HepG2 (cell line): ENCODE results near the gene ASTN2. TPM values are rescaled to one million over a fixed set of nuclear protein-coding genes. Genes with fewer than 3 reads are reported as not detected.

Source experiments
- ATAC-seq: fragments of 200-7000 bp; cut with Tn5 transposase; 3 replicates; pipeline ENCODE4 v1.9.1; 2020; ENCODE audit warnings: mild to moderate bottlenecking, moderate library complexity
- BruUV-seq: library from RNA; stranded (reverse); fragments of 400-500 nt; replicated peaks from 2 replicates; lab custom pipeline; 2021; lab: Mats Ljungman, UMichigan
- CTCF ChIA-PET: fragments of 300-600 bp; formaldehyde crosslinking; extraction: SDS; loops from one replicate; lab custom pipeline; 2021; ENCODE audit warnings: low total read pairs, inconsistent platforms, low intra/inter-chr PET ratio; lab: Yijun Ruan, JAX
- POLR2A ChIA-PET: fragments of 350-600 bp; sonication (Branson Sonifier 250); formaldehyde crosslinking; loops from one replicate; lab custom pipeline; 2020; ENCODE audit warnings: antibody characterized with exemption, inconsistent platforms; lab: Yijun Ruan, JAX
- DNase-seq: peaks from one replicate; pipeline ENCODE4 v3.0.0-alpha.2; 2015; ENCODE audit warnings: low spot score
- FAIRE-seq: peaks from 3 replicates; lab custom pipeline; 2011; peaks lifted over from hg19 to GRCh38; lab: Jason Lieb, UNC
- H2AFZ ChIP-seq: one replicate; pipeline ENCODE4 v1.6.1; 2011; ENCODE audit warnings: low read length, inconsistent platforms
- H3K27ac ChIP-seq: fragments of 300-600 bp; 3 replicates; pipeline ENCODE4 v1.8.0; 2011; ENCODE audit warnings: mixed run types, mild to moderate bottlenecking, mixed read lengths, low read length, inconsistent platforms; ENCODE audit not compliant: insufficient read depth; ENCODE audit errors: extremely low read length
- H3K27me3 ChIP-seq, 2 experiments: fragments of 200-600 bp in 1 of 2; 2 replicates in 1 of 2; 3 replicates in 1 of 2; pipeline versions ENCODE4 v1.6.0 to v1.8.0; 2011; ENCODE audit warnings: low read length in 2 of 2, mild to moderate bottlenecking in 2 of 2, moderate library complexity in 2 of 2, inconsistent platforms in 1 of 2; ENCODE audit not compliant: insufficient read depth in 2 of 2, control insufficient read depth in 1 of 2
- H3K36me3 ChIP-seq, 2 experiments: fragments of 200-600 bp in 1 of 2; replicated peaks in 1 of 2; 2 replicates in 1 of 2; 3 replicates in 1 of 2; pipeline versions ENCODE4 v1.5.1 to v1.8.0; 2011; ENCODE audit warnings: low read length in 2 of 2, inconsistent platforms in 1 of 2; ENCODE audit not compliant: insufficient read depth in 2 of 2, control insufficient read depth in 1 of 2
- H3K4me1 ChIP-seq: 2 replicates; pipeline ENCODE4 v1.5.1; 2012; ENCODE audit warnings: low read length, inconsistent platforms; ENCODE audit not compliant: insufficient read depth
- H3K4me2 ChIP-seq: 2 replicates; pipeline ENCODE4 v1.6.0; 2011; ENCODE audit warnings: low read depth, low read length, inconsistent platforms
- H3K4me3 ChIP-seq, 3 experiments: fragments of 200-600 bp in 1 of 3; sonication (generic), shearing (Covaris generic) in 1 of 3; replicated peaks in 1 of 3; 2 replicates each; pipeline ENCODE4 v1.5.1; 2011 to 2016; ENCODE audit warnings: low read length in 3 of 3, inconsistent platforms in 2 of 3, low read depth in 2 of 3, mild to moderate bottlenecking in 2 of 3, control low read depth in 1 of 3, mixed read lengths in 1 of 3; ENCODE audit not compliant: insufficient read depth in 1 of 3
- H3K79me2 ChIP-seq: one replicate; pipeline ENCODE4 v1.6.1; 2011; ENCODE audit warnings: low read length, inconsistent platforms; ENCODE audit not compliant: insufficient read depth
- H3K9ac ChIP-seq: 2 replicates; pipeline ENCODE4 v1.6.0; 2011; ENCODE audit warnings: mild to moderate bottlenecking, low read depth, low read length, inconsistent platforms; ENCODE audit not compliant: insufficient read depth
- H3K9me3 ChIP-seq: 2 replicates; pipeline ENCODE4 v1.5.1; 2012; ENCODE audit warnings: mild to moderate bottlenecking, low read length
- H4K20me1 ChIP-seq: 2 replicates; pipeline ENCODE4 v1.6.0; 2011; ENCODE audit warnings: inconsistent platforms, mild to moderate bottlenecking, low read length, moderate library complexity; ENCODE audit not compliant: insufficient read depth
- ATRX ChIP-seq: sonication (generic); formaldehyde crosslinking; IDR thresholded peaks from 2 replicates; pipeline ENCODE4 v1.4.0; 2020; ENCODE audit warnings: missing genetic modification reagents, borderline replicate concordance
- GABPA ChIP-seq, 2 experiments: IDR thresholded peaks; 2 replicates each; pipeline ENCODE4 v1.6.1; 2011 to 2016; ENCODE audit warnings: low read depth in 2 of 2, low read length in 1 of 2, missing biosample characterization in 1 of 2, missing genetic modification characterization in 1 of 2
- IRX3 ChIP-seq: sonication (generic); formaldehyde crosslinking; IDR thresholded peaks from 2 replicates; pipeline ENCODE4 v1.8.1; 2023; ENCODE audit warnings: mild to moderate bottlenecking, low read depth, missing genetic modification reagents, borderline replicate concordance
- SRY ChIP-seq: sonication (generic); formaldehyde crosslinking; IDR thresholded peaks from 2 replicates; pipeline ENCODE4 v1.8.0; 2022; ENCODE audit warnings: mild to moderate bottlenecking, missing genetic modification reagents
- ZNF543 ChIP-seq: sonication (generic); formaldehyde crosslinking; IDR thresholded peaks from 2 replicates; pipeline ENCODE4 v1.4.0; 2020; ENCODE audit warnings: mild to moderate bottlenecking, missing genetic modification reagents
- ZNF552 ChIP-seq: sonication (generic); formaldehyde crosslinking; IDR thresholded peaks from 2 replicates; pipeline ENCODE4 v1.9.0; 2022; ENCODE audit warnings: missing genetic modification reagents, mild to moderate bottlenecking, borderline replicate concordance
- ZNF772 ChIP-seq: sonication (generic); formaldehyde crosslinking; IDR thresholded peaks from 2 replicates; pipeline ENCODE4 v1.5.0; 2020; ENCODE audit warnings: mild to moderate bottlenecking, missing genetic modification reagents
- WGBS: methylation state at CpG from one replicate; pipeline ENCODE4 v1.1.6; 2017; ENCODE audit warnings: low lambda C conversion rate; 5-methylcytosine and 5-hydroxymethylcytosine counted together
- in situ Hi-C: cut with HindIII; loops from 2 replicates; pipeline ENCODE4 v1.10.0; 2017; ENCODE audit warnings: low pct_unique_long_range_greater_than_20kb; ENCODE audit not compliant: extremely low pct_ligation_motif_present
- intact Hi-C: fragments of 100-400 bp; cut with micrococcal nuclease; formaldehyde crosslinking; loops from one replicate; pipeline ENCODE4 v1.10.0; 2022; ENCODE audit not compliant: unreplicated experiment
- polyA plus RNA-seq, 8 experiments: library from polyadenylated mRNA; depleted of rRNA in 3 of 8; stranded (reverse) in 7 of 8; unstranded in 1 of 8; fragments of >200 nt; fragmentation: Illumina TruSeq in 4 of 8; extraction: Trizol in 4 of 8; gene quantifications; 2 replicates each; pipeline versions ENCODE4 v1.2.1 to v1.2.3, GENCODE V29; 2011 to 2016; ENCODE audit warnings: low read depth in 4 of 8, missing spikeins in 1 of 8, mixed read lengths in 1 of 8; ENCODE audit not compliant: insufficient read depth in 1 of 8
- total RNA-seq, 5 experiments: library from RNA; depleted of rRNA; stranded (reverse); fragments of >200 nt; fragmentation: Illumina TruSeq; extraction: Trizol; gene quantifications; 2 replicates each; pipeline ENCODE4 v1.2.3, GENCODE V29; 2016; ENCODE audit warnings: low read depth in 1 of 5
- TF ChIP-seq, protein P1 (sequence below): sonication (generic); formaldehyde crosslinking; IDR thresholded peaks from 2 replicates; pipeline ENCODE4 v1.5.1; 2020; ENCODE audit warnings: mild to moderate bottlenecking, moderate library complexity, missing genetic modification reagents
- TF ChIP-seq, protein P2 (sequence below): sonication (generic); formaldehyde crosslinking; IDR thresholded peaks from 2 replicates; pipeline ENCODE4 v1.4.0; 2020; ENCODE audit warnings: mild to moderate bottlenecking, missing genetic modification reagents, borderline replicate concordance

The ASTN2 gene
- total and polyA plus RNA-seq, 2 of the 13 experiments (the other 11 are each of a cell fraction or from before 2014, with no cell fraction given): 5.2 to 13.5 TPM

- H3K27me3 ChIP-seq: no peaks in the 10 kb centered on the region
- H3K27ac ChIP-seq: no peak overlapping the region
- H3K9ac ChIP-seq: no peak overlapping the region
- BruUV-seq: no TSS peak
- no peaks in the 10 kb centered on the region for H3K36me3 ChIP-seq
- no peaks in the 10 kb centered on the region for H3K4me1 ChIP-seq
- no peak overlapping the region for H3K4me3 ChIP-seq
- H4K20me1 ChIP-seq: no peaks in the 10 kb centered on the region
- no peak overlapping the region for H3K4me2 ChIP-seq
- no peak for DNase-seq
- H2AFZ ChIP-seq: no peak overlapping the region
- intact Hi-C loops: no loop called here
- POLR2A ChIA-PET: no interaction called here
- no peaks in the 10 kb centered on the region for H3K9me3 ChIP-seq
- TF ChIP-seq, protein P1, sequence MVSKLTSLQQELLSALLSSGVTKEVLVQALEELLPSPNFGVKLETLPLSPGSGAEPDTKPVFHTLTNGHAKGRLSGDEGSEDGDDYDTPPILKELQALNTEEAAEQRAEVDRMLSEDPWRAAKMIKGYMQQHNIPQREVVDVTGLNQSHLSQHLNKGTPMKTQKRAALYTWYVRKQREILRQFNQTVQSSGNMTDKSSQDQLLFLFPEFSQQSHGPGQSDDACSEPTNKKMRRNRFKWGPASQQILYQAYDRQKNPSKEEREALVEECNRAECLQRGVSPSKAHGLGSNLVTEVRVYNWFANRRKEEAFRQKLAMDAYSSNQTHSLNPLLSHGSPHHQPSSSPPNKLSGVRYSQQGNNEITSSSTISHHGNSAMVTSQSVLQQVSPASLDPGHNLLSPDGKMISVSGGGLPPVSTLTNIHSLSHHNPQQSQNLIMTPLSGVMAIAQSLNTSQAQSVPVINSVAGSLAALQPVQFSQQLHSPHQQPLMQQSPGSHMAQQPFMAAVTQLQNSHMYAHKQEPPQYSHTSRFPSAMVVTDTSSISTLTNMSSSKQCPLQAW (CRISPR knock-in tag): no peak
- no peak for TF ChIP-seq GABPA (IDR thresholded peaks at IDR 0.05; ENCODE audit: low read depth, low read length)
- TF ChIP-seq GABPA (CRISPR knock-in tag; IDR thresholded peaks at IDR 0.05; ENCODE audit: low read depth): no peak
- TF ChIP-seq, protein P2, sequence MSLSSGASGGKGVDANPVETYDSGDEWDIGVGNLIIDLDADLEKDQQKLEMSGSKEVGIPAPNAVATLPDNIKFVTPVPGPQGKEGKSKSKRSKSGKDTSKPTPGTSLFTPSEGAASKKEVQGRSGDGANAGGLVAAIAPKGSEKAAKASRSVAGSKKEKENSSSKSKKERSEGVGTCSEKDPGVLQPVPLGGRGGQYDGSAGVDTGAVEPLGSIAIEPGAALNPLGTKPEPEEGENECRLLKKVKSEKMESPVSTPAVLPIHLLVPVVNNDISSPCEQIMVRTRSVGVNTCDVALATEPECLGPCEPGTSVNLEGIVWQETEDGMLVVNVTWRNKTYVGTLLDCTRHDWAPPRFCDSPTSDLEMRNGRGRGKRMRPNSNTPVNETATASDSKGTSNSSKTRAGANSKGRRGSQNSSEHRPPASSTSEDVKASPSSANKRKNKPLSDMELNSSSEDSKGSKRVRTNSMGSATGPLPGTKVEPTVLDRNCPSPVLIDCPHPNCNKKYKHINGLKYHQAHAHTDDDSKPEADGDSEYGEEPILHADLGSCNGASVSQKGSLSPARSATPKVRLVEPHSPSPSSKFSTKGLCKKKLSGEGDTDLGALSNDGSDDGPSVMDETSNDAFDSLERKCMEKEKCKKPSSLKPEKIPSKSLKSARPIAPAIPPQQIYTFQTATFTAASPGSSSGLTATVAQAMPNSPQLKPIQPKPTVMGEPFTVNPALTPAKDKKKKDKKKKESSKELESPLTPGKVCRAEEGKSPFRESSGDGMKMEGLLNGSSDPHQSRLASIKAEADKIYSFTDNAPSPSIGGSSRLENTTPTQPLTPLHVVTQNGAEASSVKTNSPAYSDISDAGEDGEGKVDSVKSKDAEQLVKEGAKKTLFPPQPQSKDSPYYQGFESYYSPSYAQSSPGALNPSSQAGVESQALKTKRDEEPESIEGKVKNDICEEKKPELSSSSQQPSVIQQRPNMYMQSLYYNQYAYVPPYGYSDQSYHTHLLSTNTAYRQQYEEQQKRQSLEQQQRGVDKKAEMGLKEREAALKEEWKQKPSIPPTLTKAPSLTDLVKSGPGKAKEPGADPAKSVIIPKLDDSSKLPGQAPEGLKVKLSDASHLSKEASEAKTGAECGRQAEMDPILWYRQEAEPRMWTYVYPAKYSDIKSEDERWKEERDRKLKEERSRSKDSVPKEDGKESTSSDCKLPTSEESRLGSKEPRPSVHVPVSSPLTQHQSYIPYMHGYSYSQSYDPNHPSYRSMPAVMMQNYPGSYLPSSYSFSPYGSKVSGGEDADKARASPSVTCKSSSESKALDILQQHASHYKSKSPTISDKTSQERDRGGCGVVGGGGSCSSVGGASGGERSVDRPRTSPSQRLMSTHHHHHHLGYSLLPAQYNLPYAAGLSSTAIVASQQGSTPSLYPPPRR (CRISPR knock-in tag): no peak
- TF ChIP-seq ZNF772: no peak
- TF ChIP-seq ATRX (CRISPR knock-in tag): no peak
- TF ChIP-seq ZNF552 (CRISPR knock-in tag): no peak
- TF ChIP-seq SRY: no peak
- no peak for TF ChIP-seq ZNF543
- no peak for TF ChIP-seq IRX3 (CRISPR knock-in tag)
- TF ChIP-seq, all 625 proteins: peak for 0
- no peaks in the 10 kb centered on the region for H3K79me2 ChIP-seq
- in situ Hi-C loops: no loop called here
- no peak for ATAC-seq
- FAIRE-seq: no peak
- WGBS: 3% methylated on average over 1 of the region's 1 CpG
- CTCF ChIA-PET: no interaction called here
Observed at GRCh38 chr9:117453737-117454136, 38.9 kb upstream of the ASTN2 start.
